ENCODE measurements around the gene TGFB2. TPM values are rescaled to one million over a fixed set of nuclear protein-coding genes. Genes with fewer than 3 reads are reported as not detected.

Gene TGFB2
- total RNA-seq, 1 experiment from 2014 or later = not detected

DNA sequence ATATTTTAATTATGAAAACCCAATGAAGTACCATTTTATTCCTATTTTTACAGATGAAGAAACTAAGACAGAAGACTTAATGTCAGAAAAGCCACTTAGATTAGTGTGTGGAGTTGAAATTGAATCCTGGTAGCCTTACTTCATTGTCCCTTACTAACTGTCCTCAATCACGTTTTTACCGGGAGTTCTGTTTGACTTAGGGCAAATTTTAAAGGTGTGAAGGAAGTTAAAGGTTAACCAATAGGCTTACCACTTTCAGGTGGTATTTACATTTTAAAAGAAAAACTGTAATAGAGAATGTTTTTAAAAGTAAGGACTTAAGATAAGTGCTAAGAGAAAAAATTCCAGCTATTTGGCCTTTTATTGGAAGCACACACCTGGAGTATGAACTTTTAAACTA, 47.7 kb upstream of the TGFB2 start:
- Histone ChIP-seq H2BK120ac (ENCODE audit: low read depth, low read length, poor library complexity, severe bottlenecking) (no peak overlapping the region), H3K14ac (ENCODE audit: insufficient read depth, low read length) (no peak overlapping the region), H3K27ac (ENCODE audit: insufficient read length, low read depth, low read length) (no peak overlapping the region), H4K8ac (replicated peaks; ENCODE audit: insufficient read length, low read depth, low read length) (no peak overlapping the region), H2BK5ac (ENCODE audit: insufficient read length, low read length) (no peak overlapping the region), H4K20me1 (ENCODE audit: control insufficient read depth, insufficient read depth, insufficient read length) (no peaks in the 10 kb centered on the region), H3K18ac (ENCODE audit: insufficient read length, low read depth, low read length) (no peak overlapping the region), H3K9me3 (ENCODE audit: control insufficient read depth, low read depth, low read length) (no peaks in the 10 kb centered on the region), H2AK5ac (ENCODE audit: insufficient read length, low read length) (no peak overlapping the region), H2AFZ (ENCODE audit: low read length) (no peak overlapping the region), H4K91ac (ENCODE audit: insufficient read length, low read depth, low read length) (no peak overlapping the region), H3K4me1 (ENCODE audit: insufficient read depth, low read length) (peaks cover 5% of the 10 kb centered on the region; the same call in 1 of the 2 replicates), H3K23ac (ENCODE audit: insufficient read length, low read depth, low read length) (no peak overlapping the region), H3K79me2 (ENCODE audit: insufficient read depth, low read length) (no peaks in the 10 kb centered on the region; the same call in 1 of the 2 replicates), H3K79me1 (ENCODE audit: insufficient read depth, low read depth, low read length, poor library complexity, severe bottlenecking) (no peaks in the 10 kb centered on the region), H3K23me2 (ENCODE audit: insufficient read length, low read depth, low read length, poor library complexity, severe bottlenecking) (no peaks in the 10 kb centered on the region), H3T11ph (ENCODE audit: low read length) (no peak overlapping the region), H3K9ac (ENCODE audit: extremely low read depth, insufficient read length, low read length) (no peak overlapping the region), H2BK15ac (ENCODE audit: low read depth, low read length) (no peak overlapping the region), H3K4me2 (ENCODE audit: insufficient read depth, insufficient read length, low read length) (no peak overlapping the region), H3K4ac (ENCODE audit: low read depth, low read length) (no peak overlapping the region), H2BK20ac (ENCODE audit: low read depth, low read length, poor library complexity, severe bottlenecking) (no peak overlapping the region), H2BK12ac (ENCODE audit: insufficient read length, low read depth, low read length) (no peak overlapping the region), H3K27me3 (ENCODE audit: insufficient read depth, low read length) (no peaks in the 10 kb centered on the region), H3K56ac (ENCODE audit: insufficient read length, low read depth, low read length) (no peak overlapping the region), H4K5ac (ENCODE audit: insufficient read length, low read depth, low read length) (no peak overlapping the region)
- Mint-ChIP-seq H3K36me3 (ENCODE audit: insufficient read depth in 1 of 3, low read depth in 3 of 3) (peaks cover 10 to 17% (median 12%) of the 10 kb centered on the region in 3 experiments; a peak in 6 of 7 replicates), H3K27ac (peak overlapping the region in 2 of 3 experiments; percentile 82 to 95; a peak in 4 of 7 replicates), H3K9me3 (no peaks in the 10 kb centered on the region), H3K27me3 (ENCODE audit: low read depth) (no peaks in the 10 kb centered on the region), H3K4me1 (peaks cover 74 to 77% of the 10 kb centered on the region in 2 experiments), H3K4me3 (no peak overlapping the region; a peak in 2 of 5 replicates)
- no peak for DNase-seq
- WGBS (ENCODE audit: extremely low coverage, insufficient read length, low lambda C conversion rate) = no CpG with 5 or more reads among the region's 2 CpGs
- TF ChIP-seq, protein P1, sequence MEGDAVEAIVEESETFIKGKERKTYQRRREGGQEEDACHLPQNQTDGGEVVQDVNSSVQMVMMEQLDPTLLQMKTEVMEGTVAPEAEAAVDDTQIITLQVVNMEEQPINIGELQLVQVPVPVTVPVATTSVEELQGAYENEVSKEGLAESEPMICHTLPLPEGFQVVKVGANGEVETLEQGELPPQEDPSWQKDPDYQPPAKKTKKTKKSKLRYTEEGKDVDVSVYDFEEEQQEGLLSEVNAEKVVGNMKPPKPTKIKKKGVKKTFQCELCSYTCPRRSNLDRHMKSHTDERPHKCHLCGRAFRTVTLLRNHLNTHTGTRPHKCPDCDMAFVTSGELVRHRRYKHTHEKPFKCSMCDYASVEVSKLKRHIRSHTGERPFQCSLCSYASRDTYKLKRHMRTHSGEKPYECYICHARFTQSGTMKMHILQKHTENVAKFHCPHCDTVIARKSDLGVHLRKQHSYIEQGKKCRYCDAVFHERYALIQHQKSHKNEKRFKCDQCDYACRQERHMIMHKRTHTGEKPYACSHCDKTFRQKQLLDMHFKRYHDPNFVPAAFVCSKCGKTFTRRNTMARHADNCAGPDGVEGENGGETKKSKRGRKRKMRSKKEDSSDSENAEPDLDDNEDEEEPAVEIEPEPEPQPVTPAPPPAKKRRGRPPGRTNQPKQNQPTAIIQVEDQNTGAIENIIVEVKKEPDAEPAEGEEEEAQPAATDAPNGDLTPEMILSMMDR (conservative IDR thresholded peaks at IDR 0.05) = no peak
